Suppressor macrophage (primary cell): ENCODE data around the gene FOXF2.

Experiments used
- DNase-seq, 4 experiments: peaks; one replicate each; pipeline ENCODE4 v3.0.0-alpha.2; 2020 to 2022

The FOXF2 gene

DNA sequence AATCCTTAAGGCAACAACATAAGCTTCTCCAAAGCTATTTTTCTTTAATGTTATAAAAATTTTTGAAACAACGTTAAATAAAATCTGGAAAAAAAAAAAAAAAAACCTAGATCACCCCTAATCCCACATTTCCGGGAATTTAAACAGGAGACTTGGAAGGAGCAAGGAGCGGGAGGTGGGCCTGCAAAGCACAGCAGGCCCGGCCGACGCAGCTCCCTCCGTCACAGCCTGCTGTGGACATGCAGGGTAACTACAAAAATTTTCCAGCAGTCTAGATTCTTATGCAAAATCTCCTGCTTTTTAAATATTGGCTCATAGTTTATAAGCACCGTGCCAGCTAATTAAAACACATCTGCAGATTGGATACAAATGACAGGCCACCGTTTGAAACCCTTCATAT is 23.5 kb downstream of the FOXF2 start:
- no peak for DNase-seq

GRCh38 chr6:1415416-1416063 is 26.2 kb downstream of the FOXF2 start:
- DNase-seq, result no peak

DNA sequence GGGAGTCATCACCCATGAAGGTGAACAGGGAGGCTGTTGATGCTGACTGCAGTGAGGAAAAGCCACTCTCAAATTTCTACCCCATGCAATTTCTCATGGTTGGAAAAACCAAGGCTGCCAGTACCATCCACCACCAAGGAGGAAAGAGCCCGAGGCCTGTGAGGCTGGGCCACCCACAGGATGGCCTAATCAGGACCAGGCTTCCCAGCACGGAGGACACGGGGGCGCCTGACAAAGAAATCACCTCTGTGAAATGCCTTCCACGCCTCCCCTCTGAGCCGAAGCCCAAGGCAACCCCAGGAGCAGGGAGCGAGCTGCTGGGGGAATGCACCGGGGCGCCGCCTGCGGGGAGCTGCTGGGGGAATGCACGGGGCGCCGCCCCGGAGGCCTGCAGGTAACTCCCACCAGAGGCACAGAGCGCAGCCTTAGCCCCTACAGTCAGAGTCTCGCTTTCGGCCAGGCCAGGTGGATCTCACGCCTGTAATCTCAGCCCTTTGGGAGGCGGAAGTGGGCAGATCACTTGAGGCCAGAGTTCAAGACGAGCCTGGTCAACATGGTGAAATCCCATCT is 26.9 kb downstream of the FOXF2 start:
- no peak for DNase-seq

- DNase-seq, result no peak
Measured at GRCh38 chr6:1416820-1417219, 27.4 kb downstream of the FOXF2 start.

DNA sequence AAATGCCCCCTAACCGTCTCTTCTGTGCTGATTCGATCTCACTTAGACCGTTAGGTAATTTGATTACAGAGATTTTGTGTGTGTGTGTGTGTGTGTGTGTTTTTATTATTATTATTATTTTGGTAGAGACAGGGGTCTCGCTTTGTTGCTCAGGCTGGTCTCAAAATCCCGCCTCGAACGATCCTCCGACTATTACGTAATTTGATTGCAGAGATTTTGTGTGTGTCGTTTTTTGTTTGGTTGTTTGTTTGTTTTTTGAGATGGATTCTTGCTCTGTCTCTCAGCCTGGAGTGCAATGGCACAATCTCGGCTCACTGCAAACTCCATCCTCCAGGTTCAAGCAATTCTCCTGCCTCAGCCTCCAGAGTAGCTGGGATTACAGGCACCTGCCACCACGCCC is 28.3 kb downstream of the FOXF2 start:
- no peak for DNase-seq

GRCh38 chr6:1418471-1419191 is 29.3 kb downstream of the FOXF2 start:
- DNase-seq, result no peak

DNA sequence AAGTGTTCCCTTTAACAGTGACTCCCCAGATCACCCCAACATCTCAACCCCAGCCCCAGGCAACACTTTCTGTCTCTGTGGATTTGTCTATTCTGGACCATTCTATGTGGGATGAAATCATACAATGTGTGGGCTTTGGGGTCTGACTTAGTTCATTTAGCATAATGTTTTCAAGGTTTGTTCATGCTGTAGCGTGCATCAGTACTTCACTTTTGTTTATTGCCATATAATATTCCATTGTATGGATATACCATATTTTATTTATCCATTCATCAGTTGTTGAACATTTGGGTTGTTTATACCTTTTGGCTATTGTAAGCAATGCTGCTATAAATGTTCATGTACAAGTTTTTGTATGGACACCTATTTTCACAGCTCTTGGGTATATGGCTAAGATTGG is 31.0 kb downstream of the FOXF2 start:
- DNase-seq, result no peak

DNA sequence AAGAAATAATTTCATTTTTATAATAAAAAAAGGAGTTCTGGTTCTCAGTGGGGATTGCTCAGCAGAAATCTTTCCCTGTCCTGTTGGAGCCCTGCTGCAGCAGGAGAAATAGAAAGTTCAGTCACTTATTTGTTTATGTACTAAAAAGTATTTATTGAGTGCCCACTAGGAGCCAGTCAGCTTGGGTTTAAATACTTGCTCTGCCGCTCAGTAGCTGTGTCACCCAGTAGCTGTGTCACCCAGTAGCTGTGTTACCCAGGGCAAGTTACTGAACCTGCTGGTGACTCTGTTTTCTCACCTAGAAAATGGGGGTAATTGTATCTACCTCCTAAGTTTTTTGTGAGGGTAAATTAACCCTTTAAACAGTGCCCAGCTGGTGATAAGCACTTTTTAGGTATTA is 32.9 kb downstream of the FOXF2 start:
- no peak for DNase-seq

DNA sequence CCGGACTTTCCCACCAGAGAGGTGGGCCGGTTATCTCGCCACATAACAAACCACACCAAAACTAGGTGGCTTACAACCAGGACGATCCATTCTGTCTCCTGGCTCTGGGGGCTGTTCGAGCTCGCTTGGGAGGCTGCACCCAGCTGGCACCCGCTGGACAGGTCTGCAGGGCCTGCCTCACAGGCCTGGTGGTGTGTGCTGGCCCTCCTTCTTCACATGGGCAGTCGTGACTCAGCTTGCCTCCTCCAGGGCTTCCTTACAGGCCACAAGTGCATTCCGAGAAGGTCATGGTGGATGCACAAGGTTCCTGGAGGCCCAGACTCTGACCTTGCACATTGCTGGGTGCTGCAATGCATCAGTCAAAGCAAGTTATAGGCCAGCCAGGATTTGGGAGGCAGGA is 34.2 kb downstream of the FOXF2 start:
- no peak for DNase-seq

- DNase-seq, result peak; percentile 39 to 69 (median 54)
Measured at GRCh38 chr6:1424306-1424927, 35.0 kb downstream of the FOXF2 start.

DNA sequence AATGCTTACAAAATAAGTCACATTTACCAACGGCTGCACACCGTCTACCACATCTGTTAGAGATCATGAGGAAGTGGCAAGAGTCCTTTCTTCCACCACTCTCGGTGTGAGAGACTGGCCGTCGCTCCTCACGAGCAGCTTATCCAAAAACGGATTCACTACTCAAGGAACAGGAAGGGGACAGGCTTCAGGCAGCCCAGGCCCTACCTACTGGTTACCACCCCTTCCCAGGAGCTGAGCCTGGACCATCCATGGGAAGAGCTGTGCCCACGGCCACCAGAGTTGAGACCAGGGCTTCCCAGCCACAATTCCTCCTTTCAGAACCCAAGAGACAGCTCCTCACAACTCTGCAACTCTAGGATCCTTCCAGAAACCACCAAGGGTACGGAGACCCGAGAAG is 37.0 kb downstream of the FOXF2 start:
- DNase-seq, result no peak

- DNase-seq, result no peak
Measured at GRCh38 chr6:1435806-1436205, 46.4 kb downstream of the FOXF2 start.

GRCh38 chr6:1436334-1437306 is 47.2 kb downstream of the FOXF2 start:
- DNase-seq, result peak; percentile 65 to 87 (median 74)

- no peak for DNase-seq
Measured at GRCh38 chr6:1437553-1438406, 48.4 kb downstream of the FOXF2 start.

- no peak for DNase-seq
Measured at GRCh38 chr6:1438471-1438881, 49.1 kb downstream of the FOXF2 start.

- DNase-seq, result no peak
Measured at GRCh38 chr6:1439349-1439748, 50.0 kb downstream of the FOXF2 start.

DNA sequence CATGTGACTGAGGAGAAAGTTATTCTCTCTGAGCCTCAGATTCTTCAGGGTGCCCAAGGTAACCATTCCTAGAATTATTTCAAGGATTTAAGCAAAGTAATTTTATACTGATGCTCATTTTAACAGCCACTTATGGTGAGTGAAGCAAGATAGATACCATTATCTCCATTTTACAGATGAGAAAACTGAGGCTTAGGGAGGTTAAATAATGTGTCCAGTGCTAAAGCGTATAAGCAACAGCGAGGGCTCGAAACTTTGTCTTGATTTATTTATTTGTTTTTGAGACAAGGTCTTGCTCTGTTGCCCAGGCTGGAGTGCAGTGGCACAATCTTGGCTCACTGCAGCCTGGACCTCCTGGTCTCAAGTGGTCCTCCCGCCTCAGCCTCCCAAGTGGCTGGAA is 53.6 kb downstream of the FOXF2 start:
- DNase-seq, result no peak
